Activated CD8-positive, alpha-beta T cell treated with anti-CD3 and anti-CD28 coated beads for 36 hours (primary cell): ENCODE measurements around the gene HSPA9. TPM values are rescaled to one million over a fixed set of nuclear protein-coding genes. Genes with fewer than 3 reads are reported as not detected.
A peak's percentile ranks its signal among the peaks of the same experiment; 100 is the strongest.

Source experiments
- ATAC-seq: fragments of 200-7000 bp; cut with Tn5 transposase; one replicate; pipeline ENCODE4 v1.10.0; 2021; ENCODE audit warnings: mild to moderate bottlenecking, moderate library complexity
- CTCF ChIA-PET: fragments of 350-600 bp; sonication (Branson Sonifier 250); formaldehyde crosslinking; loops from one replicate; lab custom pipeline; 2021; ENCODE audit warnings: antibody characterized with exemption; lab: Charles Lee
- POLR2A ChIA-PET: fragments of 350-600 bp; sonication (Branson Sonifier 250); formaldehyde crosslinking; loops from one replicate; lab custom pipeline; 2021; ENCODE audit warnings: antibody characterized with exemption; lab: Charles Lee
- DNase-seq: peaks from one replicate; pipeline ENCODE4 v3.0.0-alpha.2; 2020
- H3K27ac Mint-ChIP-seq: one replicate; pipeline ENCODE4 v1.8.0; 2021; ENCODE audit warnings: mild to moderate bottlenecking, mixed read lengths
- H3K27me3 Mint-ChIP-seq: one replicate; pipeline ENCODE4 v1.8.0; 2021; ENCODE audit warnings: mixed read lengths
- H3K36me3 Mint-ChIP-seq: one replicate; pipeline ENCODE4 v1.8.0; 2021; ENCODE audit warnings: low read depth, mixed read lengths
- H3K4me1 Mint-ChIP-seq: one replicate; pipeline ENCODE4 v1.8.0; 2021; ENCODE audit warnings: low read depth, mixed read lengths
- H3K4me3 Mint-ChIP-seq: one replicate; pipeline ENCODE4 v1.8.0; 2021; ENCODE audit warnings: mild to moderate bottlenecking, moderate library complexity, mixed read lengths
- H3K9me3 Mint-ChIP-seq: one replicate; pipeline ENCODE4 v1.8.0; 2021; ENCODE audit warnings: mixed read lengths
- intact Hi-C: fragments of 100-400 bp; cut with micrococcal nuclease; formaldehyde crosslinking; loops from one replicate; pipeline ENCODE4 v1.10.0; 2022
- total RNA-seq, 2 experiments: library from RNA; stranded (reverse); gene quantifications; one replicate each; pipeline ENCODE4 v1.2.3, GENCODE V29; 2021
- TF ChIP-seq, protein P1 (sequence below): fragments of 200-600 bp; IDR thresholded peaks from one replicate; pipeline ENCODE4 v1.8.0; 2022; ENCODE audit warnings: antibody characterized with exemption, mild to moderate bottlenecking

HSPA9 gene
- total RNA-seq, 2 experiments from 2014 or later = 426 to 442 TPM

GRCh38 chr5:138606378-138607064 lies 31.3 kb upstream of the HSPA9 start:
- no peak for DNase-seq
- TF ChIP-seq, protein P1, sequence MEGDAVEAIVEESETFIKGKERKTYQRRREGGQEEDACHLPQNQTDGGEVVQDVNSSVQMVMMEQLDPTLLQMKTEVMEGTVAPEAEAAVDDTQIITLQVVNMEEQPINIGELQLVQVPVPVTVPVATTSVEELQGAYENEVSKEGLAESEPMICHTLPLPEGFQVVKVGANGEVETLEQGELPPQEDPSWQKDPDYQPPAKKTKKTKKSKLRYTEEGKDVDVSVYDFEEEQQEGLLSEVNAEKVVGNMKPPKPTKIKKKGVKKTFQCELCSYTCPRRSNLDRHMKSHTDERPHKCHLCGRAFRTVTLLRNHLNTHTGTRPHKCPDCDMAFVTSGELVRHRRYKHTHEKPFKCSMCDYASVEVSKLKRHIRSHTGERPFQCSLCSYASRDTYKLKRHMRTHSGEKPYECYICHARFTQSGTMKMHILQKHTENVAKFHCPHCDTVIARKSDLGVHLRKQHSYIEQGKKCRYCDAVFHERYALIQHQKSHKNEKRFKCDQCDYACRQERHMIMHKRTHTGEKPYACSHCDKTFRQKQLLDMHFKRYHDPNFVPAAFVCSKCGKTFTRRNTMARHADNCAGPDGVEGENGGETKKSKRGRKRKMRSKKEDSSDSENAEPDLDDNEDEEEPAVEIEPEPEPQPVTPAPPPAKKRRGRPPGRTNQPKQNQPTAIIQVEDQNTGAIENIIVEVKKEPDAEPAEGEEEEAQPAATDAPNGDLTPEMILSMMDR = no peak
- peaks cover 56% of the 10 kb centered on the region for H3K27me3 Mint-ChIP-seq
- no peaks in the 10 kb centered on the region for H3K9me3 Mint-ChIP-seq
- CTCF ChIA-PET = interaction anchor here (1.0 to 4.0 kb wide), 3 partner anchors 12 to 167 kb away, joined by 3 to 16 read pairs (median 4); no protein-coding TSS in a partner anchor
- no peak overlapping the region for H3K4me3 Mint-ChIP-seq
- H3K4me1 Mint-ChIP-seq = peaks cover 31% of the 10 kb centered on the region
- intact Hi-C loops = no loop called here
- no peak overlapping the region for H3K27ac Mint-ChIP-seq
- no peak for ATAC-seq
- POLR2A ChIA-PET = no interaction called here
- H3K36me3 Mint-ChIP-seq = no peaks in the 10 kb centered on the region

- H3K27ac Mint-ChIP-seq = no peak overlapping the region
- ChIA-PET POLR2A (no interaction called here), CTCF (interaction anchor here (1.4 to 4.0 kb wide), 3 partner anchors 11 to 168 kb away, joined by 3 to 16 read pairs (median 9); no protein-coding TSS in a partner anchor)
- H3K4me1 Mint-ChIP-seq = peaks cover 21% of the 10 kb centered on the region
- ATAC-seq (no peak), DNase-seq (no peak)
- TF ChIP-seq, protein P1 = no peak
- peaks cover 57% of the 10 kb centered on the region for H3K27me3 Mint-ChIP-seq
- no peaks in the 10 kb centered on the region for H3K9me3 Mint-ChIP-seq
- H3K4me3 Mint-ChIP-seq = no peak overlapping the region
- H3K36me3 Mint-ChIP-seq = no peaks in the 10 kb centered on the region
- intact Hi-C loops = no loop called here
These were observed 30.2 kb upstream of the HSPA9 start for GRCh38 chr5:138605254-138605972.

DNA sequence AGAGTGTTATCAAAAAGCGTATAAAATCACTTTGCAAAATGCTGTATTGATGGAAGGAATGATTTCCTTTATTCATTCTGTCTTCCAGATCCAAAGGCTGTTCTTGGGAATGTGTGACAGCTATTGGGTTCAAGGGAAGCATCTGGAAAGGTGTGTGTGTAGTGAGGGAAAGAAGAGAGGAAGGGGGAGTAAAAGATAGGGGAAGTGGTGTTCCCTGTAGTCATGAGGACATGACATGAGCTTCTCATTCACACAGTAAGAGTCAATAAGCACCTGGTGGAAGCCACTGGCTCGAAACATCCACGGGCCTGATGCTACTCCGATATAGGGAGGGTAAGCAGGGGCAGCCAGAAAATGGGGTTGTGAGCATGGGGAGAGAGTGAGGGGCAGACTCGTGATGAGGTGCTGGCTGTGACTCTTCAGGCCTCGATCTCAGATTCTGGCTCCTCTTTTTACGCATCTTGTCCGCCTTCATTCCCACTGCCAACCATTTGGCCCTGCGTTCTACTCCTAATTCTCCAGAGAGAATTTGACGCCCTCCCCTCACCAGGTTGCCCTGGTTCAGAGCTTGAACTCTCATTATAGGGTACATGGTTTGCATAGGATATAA lies 29.1 kb upstream of the HSPA9 start:
- Mint-ChIP-seq H3K27ac (no peak overlapping the region), H3K27me3 (peaks cover 56% of the 10 kb centered on the region), H3K4me1 (peaks cover 21% of the 10 kb centered on the region), H3K4me3 (no peak overlapping the region), H3K36me3 (no peaks in the 10 kb centered on the region), H3K9me3 (no peaks in the 10 kb centered on the region)
- TF ChIP-seq, protein P1 = no peak
- CTCF ChIA-PET = interaction anchor here (0.7 to 4.0 kb wide), 4 partner anchors 10 to 29 kb away, joined by 3 to 16 read pairs (median 6); no protein-coding TSS in a partner anchor
- DNase-seq (no peak), ATAC-seq (no peak)
- intact Hi-C loops = no loop called here
- POLR2A ChIA-PET = interaction anchor here (1.0 kb wide), 1 partner anchor 24 kb away, joined by 3 read pairs; no protein-coding TSS in a partner anchor

GRCh38 chr5:138603249-138603920 lies 28.2 kb upstream of the HSPA9 start:
- intact Hi-C loops = no loop called here
- no peak overlapping the region for H3K27ac Mint-ChIP-seq
- POLR2A ChIA-PET = interaction anchor here (0.7 kb wide), 1 partner anchor 15 kb away, joined by 3 read pairs; no protein-coding TSS in a partner anchor
- TF ChIP-seq, protein P1 = no peak
- no peaks in the 10 kb centered on the region for H3K36me3 Mint-ChIP-seq
- peaks cover 61% of the 10 kb centered on the region for H3K27me3 Mint-ChIP-seq
- DNase-seq (peak; percentile 53), ATAC-seq (peak; percentile 87)
- no peaks in the 10 kb centered on the region for H3K9me3 Mint-ChIP-seq
- CTCF ChIA-PET = interaction anchor here (3.4 to 4.0 kb wide), 2 partner anchors 9 to 24 kb away, joined by 9 to 16 read pairs; no protein-coding TSS in a partner anchor
- H3K4me3 Mint-ChIP-seq = no peak overlapping the region
- peaks cover 21% of the 10 kb centered on the region for H3K4me1 Mint-ChIP-seq
